Choroid plexus epithelial cell (primary cell): ENCODE results near the gene ALG6.
A peak's percentile ranks its signal among the peaks of the same experiment; 100 is the strongest.

Experiments
- DNase-seq: peaks from one replicate; pipeline ENCODE4 v3.0.0-alpha.2; 2010; ENCODE audit warnings: low read depth
- H3K4me3 ChIP-seq: 2 replicates; pipeline ENCODE4 v1.5.1; 2011; ENCODE audit warnings: low read depth, mild to moderate bottlenecking, control low read depth, low read length, moderate library complexity
- TF ChIP-seq, protein P1 (sequence below): conservative IDR thresholded peaks from 2 replicates; pipeline ENCODE4 v1.5.1; 2011; ENCODE audit warnings: low read depth, mild to moderate bottlenecking, control low read depth, inconsistent platforms, low read length, moderate library complexity

ALG6 gene

DNA sequence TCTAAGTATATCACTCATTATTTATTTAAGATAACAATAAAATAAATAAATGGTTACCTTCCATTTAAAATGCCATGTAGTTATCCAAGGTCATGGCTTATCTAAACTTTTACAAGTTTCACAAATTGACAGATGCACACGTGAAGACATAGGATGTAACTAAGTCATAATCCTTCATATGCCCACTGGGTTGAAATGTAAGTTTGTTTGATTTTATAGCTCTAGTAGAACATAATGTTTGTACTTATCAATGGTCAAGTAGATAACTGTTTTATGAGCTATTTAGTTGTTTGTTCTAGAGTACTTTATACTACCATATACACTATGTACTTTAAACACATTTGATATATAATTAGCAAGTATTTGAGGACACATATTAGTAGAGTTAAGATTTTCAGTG lies 112.6 kb downstream of the ALG6 start:
- H3K4me3 ChIP-seq: no peak overlapping the region
- TF ChIP-seq, protein P1, sequence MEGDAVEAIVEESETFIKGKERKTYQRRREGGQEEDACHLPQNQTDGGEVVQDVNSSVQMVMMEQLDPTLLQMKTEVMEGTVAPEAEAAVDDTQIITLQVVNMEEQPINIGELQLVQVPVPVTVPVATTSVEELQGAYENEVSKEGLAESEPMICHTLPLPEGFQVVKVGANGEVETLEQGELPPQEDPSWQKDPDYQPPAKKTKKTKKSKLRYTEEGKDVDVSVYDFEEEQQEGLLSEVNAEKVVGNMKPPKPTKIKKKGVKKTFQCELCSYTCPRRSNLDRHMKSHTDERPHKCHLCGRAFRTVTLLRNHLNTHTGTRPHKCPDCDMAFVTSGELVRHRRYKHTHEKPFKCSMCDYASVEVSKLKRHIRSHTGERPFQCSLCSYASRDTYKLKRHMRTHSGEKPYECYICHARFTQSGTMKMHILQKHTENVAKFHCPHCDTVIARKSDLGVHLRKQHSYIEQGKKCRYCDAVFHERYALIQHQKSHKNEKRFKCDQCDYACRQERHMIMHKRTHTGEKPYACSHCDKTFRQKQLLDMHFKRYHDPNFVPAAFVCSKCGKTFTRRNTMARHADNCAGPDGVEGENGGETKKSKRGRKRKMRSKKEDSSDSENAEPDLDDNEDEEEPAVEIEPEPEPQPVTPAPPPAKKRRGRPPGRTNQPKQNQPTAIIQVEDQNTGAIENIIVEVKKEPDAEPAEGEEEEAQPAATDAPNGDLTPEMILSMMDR: no peak
- no peak for DNase-seq

DNA sequence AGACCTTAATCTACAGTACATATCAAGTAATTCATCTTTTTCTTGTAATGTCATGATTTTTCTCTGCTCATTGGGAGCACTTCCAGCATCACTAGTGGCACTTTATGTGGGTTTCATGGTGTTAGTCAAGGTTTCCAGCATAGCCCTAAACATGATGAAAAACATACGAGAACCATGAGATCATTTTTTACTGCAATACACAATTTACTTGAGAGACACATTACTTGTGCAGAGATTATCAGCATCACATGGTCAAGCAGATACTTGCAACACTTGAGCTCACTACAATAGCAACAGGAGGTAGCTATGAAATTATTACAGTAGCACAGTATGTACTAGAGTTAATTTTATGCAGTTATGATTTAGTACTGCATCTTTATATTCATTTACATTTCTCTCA lies 119.2 kb downstream of the ALG6 start:
- no peak overlapping the region for H3K4me3 ChIP-seq
- TF ChIP-seq, protein P1: no peak
- peak; percentile 69 for DNase-seq

GRCh38 chr1:63487336-63488065 lies 120.1 kb downstream of the ALG6 start:
- H3K4me3 ChIP-seq: no peak overlapping the region
- TF ChIP-seq, protein P1: no peak
- peak; percentile 85 for DNase-seq
